ENCODE results near the gene STIM2. TPM values are rescaled to one million over a fixed set of nuclear protein-coding genes. Genes with fewer than 3 reads are reported as not detected.

The STIM2 gene
- total and polyA plus RNA-seq, 9 of the 15 experiments (the other 6 are each of a cell fraction or from before 2014, with no cell fraction given), result 7.2 to 26.8 (median 15.4) TPM

DNA sequence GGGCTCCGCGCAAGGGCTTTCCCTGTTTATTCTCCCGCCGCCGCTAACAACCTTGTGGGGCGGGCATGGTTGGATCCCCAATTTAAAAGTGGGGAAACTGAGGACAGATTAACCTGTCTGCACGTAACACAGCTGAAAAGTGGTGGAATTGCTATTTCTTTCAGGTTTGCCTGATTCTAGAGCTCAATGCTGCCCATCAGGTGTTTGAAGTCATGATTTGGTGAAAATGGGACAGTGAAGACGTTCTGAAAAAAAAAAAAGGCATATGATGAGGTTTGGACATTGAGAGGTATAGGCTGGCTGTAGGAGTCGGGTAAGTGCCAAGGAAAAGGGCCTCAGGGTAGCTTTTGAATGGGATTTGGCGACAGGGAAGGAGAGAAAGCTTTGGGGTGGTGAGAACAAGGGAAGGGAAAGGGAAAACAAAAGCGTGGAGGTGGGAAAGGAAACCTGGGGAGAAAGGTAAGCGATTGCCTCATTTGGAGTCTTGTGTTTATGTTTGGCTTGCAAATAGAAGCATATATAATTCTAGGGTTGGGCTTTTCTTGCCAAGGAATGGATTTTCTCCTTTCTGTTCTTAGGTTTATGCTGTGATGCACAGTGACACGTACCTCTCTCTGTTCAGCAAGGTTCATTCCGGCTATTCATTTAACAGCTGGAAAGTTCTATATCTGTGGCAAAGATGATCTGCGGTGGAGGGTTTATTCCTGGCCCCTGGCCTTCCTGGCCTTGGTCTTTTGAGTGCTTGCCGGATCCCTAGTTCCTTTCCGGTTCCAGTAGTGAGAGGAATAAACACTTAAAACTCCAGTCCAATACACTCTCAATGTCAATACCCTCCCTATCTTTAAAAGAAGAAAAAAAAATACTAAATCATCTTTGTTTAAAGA is 2.4 kb upstream of the STIM2 start:
- WGBS (ENCODE audit: insufficient coverage, low coverage, missing lambda C conversion rate), result under 1% methylated on average over 17 of the region's 17 CpGs
- H3K4me1 ChIP-seq (replicated peaks in 1 of 2; ENCODE audit: control insufficient read depth in 2 of 2, insufficient read depth in 2 of 2, low read length in 2 of 2), result peaks cover 12 to 16% of the 10 kb centered on the region in 2 experiments; a peak in 4 of 5 replicates
- no peak for FAIRE-seq
- no peaks in the 10 kb centered on the region for H3K9me3 ChIP-seq (replicated peaks; ENCODE audit: control insufficient read depth, insufficient read depth, low read depth, low read length)
- BruUV-seq (replicated peaks), result TSS peak; percentile 63
- in situ Hi-C loops (cut with MboI), result no loop called here
- no peak for ATAC-seq
- CTCF ChIA-PET (ENCODE audit: low intra/inter-chr PET ratio), result no interaction called here
- intact Hi-C loops (cut with micrococcal nuclease), result loop anchor here (10.0 kb wide), 1 partner anchor 123 kb away; no protein-coding TSS in a partner anchor
- H3K4me2 ChIP-seq (ENCODE audit: insufficient read depth, low read length), result peak overlapping the region; percentile 93
- H3K27ac ChIP-seq (ENCODE audit: extremely low read depth, low read depth, low read length), result peak overlapping the region; percentile 69
- H3K27me3 ChIP-seq (ENCODE audit: control insufficient read depth in 2 of 2, insufficient read depth in 2 of 2, low read length in 2 of 2), result no peaks in the 10 kb centered on the region
- H3K9me1 ChIP-seq (ENCODE audit: control insufficient read depth, insufficient read depth, low read length), result no peaks in the 10 kb centered on the region
- peak in 1 of 4 experiments; percentile 32 for DNase-seq (ENCODE audit: extremely low read depth in 1 of 4, low spot score in 3 of 4)
- H3K36me3 ChIP-seq (ENCODE audit: control insufficient read depth, insufficient read depth, low read length), result no peaks in the 10 kb centered on the region
- peak overlapping the region; percentile 73 for H3K4me3 ChIP-seq
- H4K20me1 ChIP-seq (replicated peaks; ENCODE audit: control insufficient read depth, insufficient read depth, low read length), result peaks cover 3% of the 10 kb centered on the region; the same call in 1 of the 2 replicates
- H2AFZ ChIP-seq (ENCODE audit: low read depth, low read length), result peak overlapping the region; percentile 95
- H3K9ac ChIP-seq (ENCODE audit: insufficient read depth in 1 of 2, low read depth in 2 of 2, low read length in 2 of 2), result peak overlapping the region; percentile 83 to 98
- POLR2A ChIA-PET, result interaction anchor here (0.6 to 1.2 kb wide), 3 partner anchors 11 to 274 kb away, joined by 3 to 6 read pairs (median 4); partner anchors contain the start of gene TBC1D19
- peaks cover 39% of the 10 kb centered on the region for H3K79me2 ChIP-seq (ENCODE audit: control insufficient read depth, insufficient read depth, low read length)
- TF ChIP-seq ZKSCAN8 (CRISPR knock-in tag; IDR thresholded peaks at IDR 0.05) (no peak), CBFA2T3 (IDR thresholded peaks at IDR 0.05) (no peak), SMARCA4 (IDR thresholded peaks at IDR 0.05) (peak; percentile 7; the same call in 1 of the 2 replicates), NEUROD1 (IDR thresholded peaks at IDR 0.05; ENCODE audit: borderline replicate concordance, low read depth, low read length, partially characterized antibody) (no peak), SNIP1 (IDR thresholded peaks at IDR 0.05; ENCODE audit: low read depth) (no peak), ETV1 (tag; conservative IDR thresholded peaks at IDR 0.05; ENCODE audit: low read depth) (no peak), ESRRB (CRISPR knock-in tag; IDR thresholded peaks at IDR 0.05; ENCODE audit: borderline replicate concordance) (no peak), LARP7 (IDR thresholded peaks at IDR 0.05) (peak; percentile 55; the same call in 1 of the 2 replicates)
- TF ChIP-seq, protein P1, sequence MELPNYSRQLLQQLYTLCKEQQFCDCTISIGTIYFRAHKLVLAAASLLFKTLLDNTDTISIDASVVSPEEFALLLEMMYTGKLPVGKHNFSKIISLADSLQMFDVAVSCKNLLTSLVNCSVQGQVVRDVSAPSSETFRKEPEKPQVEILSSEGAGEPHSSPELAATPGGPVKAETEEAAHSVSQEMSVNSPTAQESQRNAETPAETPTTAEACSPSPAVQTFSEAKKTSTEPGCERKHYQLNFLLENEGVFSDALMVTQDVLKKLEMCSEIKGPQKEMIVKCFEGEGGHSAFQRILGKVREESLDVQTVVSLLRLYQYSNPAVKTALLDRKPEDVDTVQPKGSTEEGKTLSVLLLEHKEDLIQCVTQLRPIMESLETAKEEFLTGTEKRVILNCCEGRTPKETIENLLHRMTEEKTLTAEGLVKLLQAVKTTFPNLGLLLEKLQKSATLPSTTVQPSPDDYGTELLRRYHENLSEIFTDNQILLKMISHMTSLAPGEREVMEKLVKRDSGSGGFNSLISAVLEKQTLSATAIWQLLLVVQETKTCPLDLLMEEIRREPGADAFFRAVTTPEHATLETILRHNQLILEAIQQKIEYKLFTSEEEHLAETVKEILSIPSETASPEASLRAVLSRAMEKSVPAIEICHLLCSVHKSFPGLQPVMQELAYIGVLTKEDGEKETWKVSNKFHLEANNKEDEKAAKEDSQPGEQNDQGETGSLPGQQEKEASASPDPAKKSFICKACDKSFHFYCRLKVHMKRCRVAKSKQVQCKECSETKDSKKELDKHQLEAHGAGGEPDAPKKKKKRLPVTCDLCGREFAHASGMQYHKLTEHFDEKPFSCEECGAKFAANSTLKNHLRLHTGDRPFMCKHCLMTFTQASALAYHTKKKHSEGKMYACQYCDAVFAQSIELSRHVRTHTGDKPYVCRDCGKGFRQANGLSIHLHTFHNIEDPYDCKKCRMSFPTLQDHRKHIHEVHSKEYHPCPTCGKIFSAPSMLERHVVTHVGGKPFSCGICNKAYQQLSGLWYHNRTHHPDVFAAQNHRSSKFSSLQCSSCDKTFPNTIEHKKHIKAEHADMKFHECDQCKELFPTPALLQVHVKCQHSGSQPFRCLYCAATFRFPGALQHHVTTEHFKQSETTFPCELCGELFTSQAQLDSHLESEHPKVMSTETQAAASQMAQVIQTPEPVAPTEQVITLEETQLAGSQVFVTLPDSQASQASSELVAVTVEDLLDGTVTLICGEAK (IDR thresholded peaks at IDR 0.05), result peak; percentile 56; the same call in 1 of the 2 replicates
- TF ChIP-seq, protein P1 (CRISPR knock-in tag; IDR thresholded peaks at IDR 0.05), result no peak
- TF ChIP-seq, protein P2, sequence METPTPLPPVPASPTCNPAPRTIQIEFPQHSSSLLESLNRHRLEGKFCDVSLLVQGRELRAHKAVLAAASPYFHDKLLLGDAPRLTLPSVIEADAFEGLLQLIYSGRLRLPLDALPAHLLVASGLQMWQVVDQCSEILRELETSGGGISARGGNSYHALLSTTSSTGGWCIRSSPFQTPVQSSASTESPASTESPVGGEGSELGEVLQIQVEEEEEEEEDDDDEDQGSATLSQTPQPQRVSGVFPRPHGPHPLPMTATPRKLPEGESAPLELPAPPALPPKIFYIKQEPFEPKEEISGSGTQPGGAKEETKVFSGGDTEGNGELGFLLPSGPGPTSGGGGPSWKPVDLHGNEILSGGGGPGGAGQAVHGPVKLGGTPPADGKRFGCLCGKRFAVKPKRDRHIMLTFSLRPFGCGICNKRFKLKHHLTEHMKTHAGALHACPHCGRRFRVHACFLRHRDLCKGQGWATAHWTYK (CRISPR knock-in tag; IDR thresholded peaks at IDR 0.05), result no peak

All from K562 (cell line).